ENCODE results near the gene BHLHA9. TPM values are rescaled to one million over a fixed set of nuclear protein-coding genes. Genes with fewer than 3 reads are reported as not detected.

Gene BHLHA9
- not detected for total RNA-seq (2021; fragmentation: NEBNext Ultra II Directional; extraction: Animal tissue kit (Norgen Biotek cat#: 25700))
- long read RNA-seq: 0 reads

DNA sequence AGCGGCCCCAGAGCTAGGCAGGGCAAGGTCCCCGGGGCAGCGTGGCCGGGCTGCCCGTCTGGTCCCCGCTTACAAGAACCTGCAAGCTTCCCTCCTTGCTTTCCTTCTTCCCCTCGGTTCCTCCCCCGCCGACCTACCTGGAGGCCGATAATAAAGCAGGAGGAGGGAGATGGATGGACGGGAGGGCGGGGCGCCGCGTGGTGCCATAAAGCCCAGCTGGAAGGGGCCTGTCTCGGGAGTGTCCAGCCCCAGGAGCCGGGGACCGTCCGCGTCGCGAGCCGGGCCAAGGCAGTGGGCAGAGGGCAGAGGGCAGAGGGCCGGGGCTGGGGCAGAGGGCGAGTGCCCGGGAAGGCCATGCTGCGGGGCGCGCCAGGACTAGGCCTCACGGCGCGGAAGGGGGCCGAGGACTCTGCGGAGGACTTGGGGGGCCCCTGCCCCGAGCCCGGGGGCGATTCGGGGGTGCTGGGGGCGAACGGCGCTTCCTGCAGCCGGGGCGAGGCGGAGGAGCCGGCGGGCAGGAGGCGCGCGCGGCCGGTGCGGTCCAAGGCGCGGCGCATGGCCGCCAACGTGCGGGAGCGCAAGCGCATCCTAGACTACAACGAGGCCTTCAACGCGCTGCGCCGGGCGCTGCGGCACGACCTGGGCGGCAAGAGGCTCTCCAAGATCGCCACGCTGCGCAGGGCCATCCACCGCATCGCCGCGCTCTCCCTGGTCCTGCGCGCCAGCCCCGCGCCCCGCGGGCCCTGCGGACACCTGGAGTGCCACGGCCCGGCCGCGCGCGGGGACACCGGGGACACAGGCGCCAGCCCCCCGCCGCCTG is at the start of gene BHLHA9:
BHLHA9 (plus strand) TSS at position 235 of the 820 bp plus-strand sequence; CDS start at position 355, 120 bp downstream.
- H3K27ac Mint-ChIP-seq: no peak within 1 kb of the TSS
- peaks cover 20% of the 10 kb centered on the region for H3K27me3 Mint-ChIP-seq (ENCODE audit: insufficient read depth)
- no peak for DNase-seq
- TF ChIP-seq, protein P1, sequence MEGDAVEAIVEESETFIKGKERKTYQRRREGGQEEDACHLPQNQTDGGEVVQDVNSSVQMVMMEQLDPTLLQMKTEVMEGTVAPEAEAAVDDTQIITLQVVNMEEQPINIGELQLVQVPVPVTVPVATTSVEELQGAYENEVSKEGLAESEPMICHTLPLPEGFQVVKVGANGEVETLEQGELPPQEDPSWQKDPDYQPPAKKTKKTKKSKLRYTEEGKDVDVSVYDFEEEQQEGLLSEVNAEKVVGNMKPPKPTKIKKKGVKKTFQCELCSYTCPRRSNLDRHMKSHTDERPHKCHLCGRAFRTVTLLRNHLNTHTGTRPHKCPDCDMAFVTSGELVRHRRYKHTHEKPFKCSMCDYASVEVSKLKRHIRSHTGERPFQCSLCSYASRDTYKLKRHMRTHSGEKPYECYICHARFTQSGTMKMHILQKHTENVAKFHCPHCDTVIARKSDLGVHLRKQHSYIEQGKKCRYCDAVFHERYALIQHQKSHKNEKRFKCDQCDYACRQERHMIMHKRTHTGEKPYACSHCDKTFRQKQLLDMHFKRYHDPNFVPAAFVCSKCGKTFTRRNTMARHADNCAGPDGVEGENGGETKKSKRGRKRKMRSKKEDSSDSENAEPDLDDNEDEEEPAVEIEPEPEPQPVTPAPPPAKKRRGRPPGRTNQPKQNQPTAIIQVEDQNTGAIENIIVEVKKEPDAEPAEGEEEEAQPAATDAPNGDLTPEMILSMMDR (IDR thresholded peaks at IDR 0.05): no peak
- H3K4me1 Mint-ChIP-seq (ENCODE audit: low read depth): peaks cover 12% of the 10 kb centered on the region
- H3K36me3 Mint-ChIP-seq (ENCODE audit: low read depth): no peaks in the 10 kb centered on the region
- peak within 1 kb of the TSS; percentile 94 for H3K4me3 Mint-ChIP-seq
- no peaks in the 10 kb centered on the region for H3K9me3 Mint-ChIP-seq

GRCh38 chr17:1221209-1221608 is 49.0 kb upstream of the BHLHA9 start:
- Mint-ChIP-seq H3K4me1 (ENCODE audit: low read depth) (no peaks in the 10 kb centered on the region), H3K4me3 (no peak overlapping the region), H3K27me3 (ENCODE audit: insufficient read depth) (peaks cover 58% of the 10 kb centered on the region), H3K36me3 (ENCODE audit: low read depth) (no peaks in the 10 kb centered on the region), H3K9me3 (peaks cover 5% of the 10 kb centered on the region; the same call in 1 of the 2 replicates), H3K27ac (no peak overlapping the region)
- TF ChIP-seq, protein P1 (IDR thresholded peaks at IDR 0.05): no peak
- no peak for DNase-seq

- TF ChIP-seq, protein P1 (IDR thresholded peaks at IDR 0.05): no peak
- no peak for DNase-seq
- Mint-ChIP-seq H3K27ac (no peak overlapping the region), H3K36me3 (ENCODE audit: low read depth) (no peaks in the 10 kb centered on the region), H3K4me1 (ENCODE audit: low read depth) (no peaks in the 10 kb centered on the region), H3K4me3 (no peak overlapping the region), H3K9me3 (peaks cover 5% of the 10 kb centered on the region; the same call in 1 of the 2 replicates), H3K27me3 (ENCODE audit: insufficient read depth) (peaks cover 54% of the 10 kb centered on the region)
These were observed 47.9 kb upstream of the BHLHA9 start for GRCh38 chr17:1222321-1222720.

- TF ChIP-seq, protein P1 (IDR thresholded peaks at IDR 0.05): no peak
- Mint-ChIP-seq H3K36me3 (ENCODE audit: low read depth) (no peaks in the 10 kb centered on the region), H3K9me3 (peaks cover 5% of the 10 kb centered on the region; the same call in 1 of the 2 replicates), H3K4me3 (no peak overlapping the region), H3K27me3 (ENCODE audit: insufficient read depth) (peaks cover 51% of the 10 kb centered on the region), H3K27ac (no peak overlapping the region), H3K4me1 (ENCODE audit: low read depth) (0 out of 2 replicates have a peak, but pooled peaks cover 5% of the 10 kb centered on the region)
- DNase-seq: no peak
These were observed 46.6 kb upstream of the BHLHA9 start for GRCh38 chr17:1223662-1224061.

GRCh38 chr17:1224330-1224729 is 45.9 kb upstream of the BHLHA9 start:
- Mint-ChIP-seq H3K4me3 (no peak overlapping the region), H3K9me3 (peaks cover 5% of the 10 kb centered on the region; the same call in 1 of the 2 replicates), H3K27ac (no peak overlapping the region), H3K36me3 (ENCODE audit: low read depth) (no peaks in the 10 kb centered on the region), H3K27me3 (ENCODE audit: insufficient read depth) (peaks cover 51% of the 10 kb centered on the region), H3K4me1 (ENCODE audit: low read depth) (0 out of 2 replicates have a peak, but pooled peaks cover 5% of the 10 kb centered on the region)
- TF ChIP-seq, protein P1 (IDR thresholded peaks at IDR 0.05): no peak
- DNase-seq: no peak

Data from HFFc6 (cell line).